HEK293 (cell line): ENCODE data around the gene TRIM44.

ENCODE experiments used
- BCL6B ChIP-seq: fragments of 450-650 bp; formaldehyde crosslinking; IDR thresholded peaks from 2 replicates; pipeline ENCODE4 v1.5.1; 2017; ENCODE audit warnings: missing biosample characterization, missing genetic modification characterization
- CTCF ChIP-seq: fragments of 450-650 bp; formaldehyde crosslinking; IDR thresholded peaks from 2 replicates; pipeline ENCODE4 v1.5.1; 2016; ENCODE audit warnings: missing biosample characterization, missing genetic modification characterization
- ELK4 ChIP-seq: IDR thresholded peaks from 2 replicates; pipeline ENCODE4 v1.6.1; 2011; ENCODE audit warnings: mild to moderate bottlenecking, low read depth, low read length, borderline replicate concordance
- GLIS1 ChIP-seq: fragments of 450-650 bp; formaldehyde crosslinking; IDR thresholded peaks from 2 replicates; pipeline ENCODE4 v1.5.1; 2016; ENCODE audit warnings: missing biosample characterization, missing genetic modification characterization
- KLF9 ChIP-seq: fragments of 450-650 bp; formaldehyde crosslinking; IDR thresholded peaks from 2 replicates; pipeline ENCODE4 v1.5.1; 2016; ENCODE audit warnings: missing biosample characterization, missing genetic modification characterization, low read depth
- OSR2 ChIP-seq: fragments of 450-650 bp; formaldehyde crosslinking; IDR thresholded peaks from 2 replicates; pipeline ENCODE4 v1.5.1; 2016; ENCODE audit warnings: missing biosample characterization, missing genetic modification characterization
- PATZ1 ChIP-seq: fragments of 450-650 bp; formaldehyde crosslinking; IDR thresholded peaks from 2 replicates; pipeline ENCODE4 v1.5.1; 2016; ENCODE audit warnings: missing biosample characterization, missing genetic modification characterization
- SCRT2 ChIP-seq: fragments of 450-650 bp; formaldehyde crosslinking; IDR thresholded peaks from 2 replicates; pipeline ENCODE4 v1.5.1; 2016; ENCODE audit warnings: missing biosample characterization, missing genetic modification characterization
- YY2 ChIP-seq: fragments of 450-650 bp; formaldehyde crosslinking; IDR thresholded peaks from 2 replicates; pipeline ENCODE4 v1.5.1; 2016; ENCODE audit warnings: missing biosample characterization, missing genetic modification characterization
- ZBTB20 ChIP-seq: fragments of 450-650 bp; formaldehyde crosslinking; IDR thresholded peaks from 2 replicates; pipeline ENCODE4 v1.5.1; 2016; ENCODE audit warnings: missing biosample characterization, missing genetic modification characterization
- ZBTB6 ChIP-seq: fragments of 450-650 bp; formaldehyde crosslinking; IDR thresholded peaks from 2 replicates; pipeline ENCODE4 v1.5.1; 2017; ENCODE audit warnings: missing biosample characterization, missing genetic modification characterization
- ZIC2 ChIP-seq: fragments of 450-650 bp; formaldehyde crosslinking; IDR thresholded peaks from 2 replicates; pipeline ENCODE4 v1.5.1; 2016; ENCODE audit warnings: missing biosample characterization, missing genetic modification characterization
- ZNF10 ChIP-seq: fragments of 450-650 bp; formaldehyde crosslinking; IDR thresholded peaks from 2 replicates; pipeline ENCODE4 v1.5.1; 2017; ENCODE audit warnings: missing biosample characterization, missing genetic modification characterization
- ZNF112 ChIP-seq: fragments of 450-650 bp; formaldehyde crosslinking; IDR thresholded peaks from 2 replicates; pipeline ENCODE4 v1.5.0; 2017; ENCODE audit warnings: missing biosample characterization, missing genetic modification characterization
- ZNF133 ChIP-seq: fragments of 450-650 bp; formaldehyde crosslinking; IDR thresholded peaks from 2 replicates; pipeline ENCODE4 v1.5.1; 2016; ENCODE audit warnings: missing biosample characterization, missing genetic modification characterization
- ZNF138 ChIP-seq: fragments of 450-650 bp; formaldehyde crosslinking; IDR thresholded peaks from 2 replicates; pipeline ENCODE4 v1.5.1; 2016; ENCODE audit warnings: missing biosample characterization, missing genetic modification characterization, borderline replicate concordance
- ZNF155 ChIP-seq: fragments of 450-650 bp; formaldehyde crosslinking; IDR thresholded peaks from 2 replicates; pipeline ENCODE4 v1.5.1; 2016; ENCODE audit warnings: missing biosample characterization, missing genetic modification characterization
- ZNF19 ChIP-seq: fragments of 450-650 bp; formaldehyde crosslinking; IDR thresholded peaks from 2 replicates; pipeline ENCODE4; 2016; ENCODE audit warnings: missing biosample characterization, missing genetic modification characterization, low read depth
- ZNF266 ChIP-seq: fragments of 450-650 bp; formaldehyde crosslinking; IDR thresholded peaks from 2 replicates; pipeline ENCODE4 v1.5.1; 2016; ENCODE audit warnings: missing biosample characterization, missing genetic modification characterization, low read depth
- ZNF280C ChIP-seq: fragments of 450-650 bp; formaldehyde crosslinking; IDR thresholded peaks from 2 replicates; pipeline ENCODE4 v1.5.1; 2016; ENCODE audit warnings: missing biosample characterization, missing genetic modification characterization
- ZNF324 ChIP-seq: fragments of 450-650 bp; formaldehyde crosslinking; IDR thresholded peaks from 2 replicates; pipeline ENCODE4 v1.5.1; 2016; ENCODE audit warnings: missing biosample characterization, missing genetic modification characterization
- ZNF449 ChIP-seq: fragments of 450-650 bp; formaldehyde crosslinking; IDR thresholded peaks from 2 replicates; pipeline ENCODE4 v1.5.1; 2017; ENCODE audit warnings: missing biosample characterization, mild to moderate bottlenecking, missing genetic modification characterization, moderate library complexity
- ZNF571 ChIP-seq: fragments of 450-650 bp; formaldehyde crosslinking; IDR thresholded peaks from 2 replicates; pipeline ENCODE4 v1.5.0; 2017; ENCODE audit warnings: missing biosample characterization, missing genetic modification characterization
- ZNF624 ChIP-seq: fragments of 450-650 bp; formaldehyde crosslinking; IDR thresholded peaks from 2 replicates; pipeline ENCODE4 v1.5.1; 2017; ENCODE audit warnings: missing biosample characterization, missing genetic modification characterization
- ZNF658 ChIP-seq: fragments of 450-650 bp; formaldehyde crosslinking; IDR thresholded peaks from 2 replicates; pipeline ENCODE4; 2016; ENCODE audit warnings: missing biosample characterization, missing genetic modification characterization
- ZNF670 ChIP-seq: fragments of 450-650 bp; formaldehyde crosslinking; IDR thresholded peaks from 2 replicates; pipeline ENCODE4 v1.5.1; 2016; ENCODE audit warnings: missing biosample characterization, missing genetic modification characterization, low read depth
- ZNF692 ChIP-seq: fragments of 450-650 bp; formaldehyde crosslinking; IDR thresholded peaks from 2 replicates; pipeline ENCODE4 v1.5.1; 2016; ENCODE audit warnings: missing biosample characterization, missing genetic modification characterization

The TRIM44 gene

GRCh38 chr11:35617687-35618496, 44.7 kb upstream of the TRIM44 start, which contains the start of gene FJX1 (continued):
- no peak for TF ChIP-seq ZNF280C (tag by site-specific recombination)
- peak; percentile 100 for TF ChIP-seq ZNF692 (tag by site-specific recombination)
- no peak for TF ChIP-seq ZNF324 (tag by site-specific recombination)
- no peak for TF ChIP-seq ZNF10 (tag by site-specific recombination)
- no peak for TF ChIP-seq ZNF571 (tag by site-specific recombination)
- no peak for TF ChIP-seq BCL6B
- TF ChIP-seq SCRT2: no peak
- TF ChIP-seq PATZ1 (tag by site-specific recombination): peak; percentile 74
- TF ChIP-seq ZIC2 (tag by site-specific recombination): no peak
- TF ChIP-seq ZNF670 (tag by site-specific recombination): no peak
- TF ChIP-seq GLIS1: peak; percentile 53
- TF ChIP-seq ZNF658 (tag by site-specific recombination): no peak
- TF ChIP-seq ZNF624 (tag by site-specific recombination): no peak
- no peak for TF ChIP-seq ZNF266
- TF ChIP-seq ELK4: no peak
- no peak for TF ChIP-seq ZNF155 (tag by site-specific recombination)
- TF ChIP-seq CTCF: no peak
- TF ChIP-seq ZNF138 (tag by site-specific recombination): no peak
- TF ChIP-seq ZNF19 (tag by site-specific recombination): no peak
- no peak for TF ChIP-seq ZNF112 (tag by site-specific recombination)
- TF ChIP-seq OSR2 (tag by site-specific recombination): no peak
- no peak for TF ChIP-seq ZNF133
- TF ChIP-seq ZBTB20: peak; percentile 74; the same call in 1 of the 2 replicates
- no peak for TF ChIP-seq YY2 (tag by site-specific recombination)
- no peak for TF ChIP-seq ZBTB6 (tag by site-specific recombination)
- TF ChIP-seq ZNF449 (tag by site-specific recombination): peak; percentile 62
- peak; percentile 35; the same call in 1 of the 2 replicates for TF ChIP-seq KLF9 (tag by site-specific recombination)
